HepG2 (cell line): ENCODE measurements around the gene OS9. TPM values are rescaled to one million over a fixed set of nuclear protein-coding genes. Genes with fewer than 3 reads are reported as not detected.

ENCODE experiments used
- FOXM1 ChIP-seq: sonication (generic); formaldehyde crosslinking; IDR thresholded peaks from 2 replicates; pipeline ENCODE4 v1.5.0; 2020; ENCODE audit warnings: missing genetic modification reagents
- FOXP1 ChIP-seq, 2 experiments: fragments of 450-650 bp in 1 of 2; IDR thresholded peaks; 2 replicates each; pipeline ENCODE4 v1.6.1; 2017 to 2018; ENCODE audit warnings: antibody characterized with exemption in 1 of 2
- GABPA ChIP-seq, 2 experiments: IDR thresholded peaks; 2 replicates each; pipeline ENCODE4 v1.6.1; 2011 to 2016; ENCODE audit warnings: low read depth in 2 of 2, low read length in 1 of 2, missing biosample characterization in 1 of 2, missing genetic modification characterization in 1 of 2
- HCFC1 ChIP-seq: fragments of 150-350 bp; IDR thresholded peaks from 2 replicates; pipeline ENCODE4 v1.6.1; 2014; ENCODE audit warnings: low read depth, low read length
- JUNB ChIP-seq: sonication (generic); formaldehyde crosslinking; IDR thresholded peaks from 2 replicates; pipeline ENCODE4 v1.8.0; 2022; ENCODE audit warnings: missing genetic modification reagents, mild to moderate bottlenecking, borderline replicate concordance
- KLF12 ChIP-seq: sonication (generic); formaldehyde crosslinking; IDR thresholded peaks from 2 replicates; pipeline ENCODE4 v1.4.0; 2020; ENCODE audit warnings: missing genetic modification reagents, borderline replicate concordance
- MAZ ChIP-seq, 2 experiments: sonication (generic) in 1 of 2; formaldehyde crosslinking in 1 of 2; IDR thresholded peaks; 2 replicates each; pipeline versions ENCODE4 v1.5.0 to v1.6.1; 2012 to 2020; ENCODE audit warnings: low read depth in 2 of 2, mild to moderate bottlenecking in 2 of 2, borderline replicate concordance in 1 of 2, improper control_type of control experiment in 1 of 2, low read length in 1 of 2, missing genetic modification reagents in 1 of 2, moderate library complexity in 1 of 2
- MZF1 ChIP-seq: sonication (generic); formaldehyde crosslinking; IDR thresholded peaks from 2 replicates; pipeline ENCODE4 v1.8.1; 2023; ENCODE audit warnings: mild to moderate bottlenecking, missing genetic modification reagents, borderline replicate concordance
- RBM39 ChIP-seq: fragments of 200-400 bp; formaldehyde crosslinking; IDR thresholded peaks from one replicate; pipeline ENCODE4 v1.6.1; 2018; ENCODE audit warnings: antibody characterized with exemption, mild to moderate bottlenecking, low read depth, low read length; ENCODE audit not compliant: poor library complexity, severe bottlenecking
- SUZ12 ChIP-seq: fragments of 150-350 bp; IDR thresholded peaks from 2 replicates; pipeline ENCODE4 v1.6.1; 2014; ENCODE audit warnings: low read depth, low read length
- THAP11 ChIP-seq: IDR thresholded peaks from 2 replicates; pipeline ENCODE4 v1.6.1; 2016; ENCODE audit warnings: missing biosample characterization, missing genetic modification reagents
- U2AF2 ChIP-seq: fragments of 200-400 bp; formaldehyde crosslinking; IDR thresholded peaks from 2 replicates; pipeline ENCODE4 v1.6.1; 2017; ENCODE audit warnings: low read depth, mild to moderate bottlenecking, low read length
- ZNF260 ChIP-seq: sonication (generic); formaldehyde crosslinking; IDR thresholded peaks from 2 replicates; pipeline ENCODE4 v1.4.0; 2020; ENCODE audit warnings: missing genetic modification reagents, low read depth, mild to moderate bottlenecking, borderline replicate concordance
- ZNF30 ChIP-seq: sonication (generic); formaldehyde crosslinking; IDR thresholded peaks from 2 replicates; pipeline ENCODE4 v1.5.0; 2020; ENCODE audit warnings: mild to moderate bottlenecking, missing genetic modification reagents
- ZNF570 ChIP-seq: sonication (generic); formaldehyde crosslinking; IDR thresholded peaks from 2 replicates; pipeline ENCODE4 v1.4.0; 2020; ENCODE audit warnings: mild to moderate bottlenecking, missing genetic modification reagents, borderline replicate concordance
- polyA plus RNA-seq, 8 experiments: library from polyadenylated mRNA; depleted of rRNA in 3 of 8; stranded (reverse) in 7 of 8; unstranded in 1 of 8; fragments of >200 nt; fragmentation: Illumina TruSeq in 4 of 8; extraction: Trizol in 4 of 8; gene quantifications; 2 replicates each; pipeline versions ENCODE4 v1.2.1 to v1.2.3, GENCODE V29; 2011 to 2016; ENCODE audit warnings: low read depth in 4 of 8, missing spikeins in 1 of 8, mixed read lengths in 1 of 8; ENCODE audit not compliant: insufficient read depth in 1 of 8
- total RNA-seq, 5 experiments: library from RNA; depleted of rRNA; stranded (reverse); fragments of >200 nt; fragmentation: Illumina TruSeq; extraction: Trizol; gene quantifications; 2 replicates each; pipeline ENCODE4 v1.2.3, GENCODE V29; 2016; ENCODE audit warnings: low read depth in 1 of 5
- TF ChIP-seq, protein P1 (sequence below): sonication (generic); formaldehyde crosslinking; IDR thresholded peaks from one replicate; pipeline ENCODE4 v1.5.1; 2020; ENCODE audit warnings: mild to moderate bottlenecking, missing genetic modification reagents; ENCODE audit errors: not compliant biosample characterization
- TF ChIP-seq, protein P2 (sequence below): sonication (generic); formaldehyde crosslinking; IDR thresholded peaks from 2 replicates; pipeline ENCODE4; 2020; ENCODE audit warnings: missing genetic modification reagents, mild to moderate bottlenecking, borderline replicate concordance

Gene OS9
- total and polyA plus RNA-seq, 2 of the 13 experiments (the other 11 are each of a cell fraction or from before 2014, with no cell fraction given) = 156 to 206 TPM

DNA sequence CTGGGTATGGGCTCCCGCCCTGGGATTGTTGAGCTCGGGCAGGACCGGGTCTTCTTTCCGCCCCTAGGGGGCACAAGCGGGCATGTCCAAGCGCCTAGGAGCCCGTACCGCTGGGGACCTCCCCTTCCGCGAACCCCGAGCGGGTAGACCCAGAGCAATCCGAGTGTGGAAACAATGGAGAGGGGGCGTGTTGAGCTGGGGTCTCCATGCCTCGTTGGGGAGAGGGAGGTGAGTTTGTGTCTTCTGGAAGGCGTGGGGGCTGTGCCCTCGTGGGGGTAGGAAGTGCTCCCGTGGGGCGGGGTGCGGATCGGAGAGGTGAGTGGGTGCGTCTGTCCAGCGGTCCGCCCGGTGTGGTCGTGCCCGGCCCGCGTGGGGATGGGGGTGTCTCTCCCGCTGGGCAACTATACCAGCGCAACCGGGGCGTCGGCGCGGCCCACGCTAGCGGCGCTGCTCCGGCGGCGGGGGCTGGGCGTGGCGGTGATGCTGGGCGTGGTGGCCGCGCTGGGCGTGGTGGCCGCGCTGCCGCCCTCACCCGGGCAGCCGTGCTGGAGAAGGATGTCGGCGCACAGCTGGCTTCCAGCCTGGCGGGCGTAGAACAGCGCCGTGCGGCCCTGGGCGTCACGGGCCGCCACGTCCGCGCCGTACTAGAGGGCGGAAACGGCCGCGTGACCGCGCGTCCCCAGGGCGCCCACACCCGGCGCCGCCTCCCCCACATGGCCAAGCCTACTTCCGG, 32.4 kb downstream of the OS9 start (continued):
- TF ChIP-seq GABPA (IDR thresholded peaks at IDR 0.05; ENCODE audit: low read depth, low read length) = no peak
- TF ChIP-seq GABPA (CRISPR knock-in tag; IDR thresholded peaks at IDR 0.05; ENCODE audit: low read depth) = peak; percentile 27
- TF ChIP-seq THAP11 (CRISPR knock-in tag) = no peak
- TF ChIP-seq U2AF2 = no peak
- TF ChIP-seq ZNF570 (CRISPR knock-in tag) = no peak
- TF ChIP-seq, protein P1, sequence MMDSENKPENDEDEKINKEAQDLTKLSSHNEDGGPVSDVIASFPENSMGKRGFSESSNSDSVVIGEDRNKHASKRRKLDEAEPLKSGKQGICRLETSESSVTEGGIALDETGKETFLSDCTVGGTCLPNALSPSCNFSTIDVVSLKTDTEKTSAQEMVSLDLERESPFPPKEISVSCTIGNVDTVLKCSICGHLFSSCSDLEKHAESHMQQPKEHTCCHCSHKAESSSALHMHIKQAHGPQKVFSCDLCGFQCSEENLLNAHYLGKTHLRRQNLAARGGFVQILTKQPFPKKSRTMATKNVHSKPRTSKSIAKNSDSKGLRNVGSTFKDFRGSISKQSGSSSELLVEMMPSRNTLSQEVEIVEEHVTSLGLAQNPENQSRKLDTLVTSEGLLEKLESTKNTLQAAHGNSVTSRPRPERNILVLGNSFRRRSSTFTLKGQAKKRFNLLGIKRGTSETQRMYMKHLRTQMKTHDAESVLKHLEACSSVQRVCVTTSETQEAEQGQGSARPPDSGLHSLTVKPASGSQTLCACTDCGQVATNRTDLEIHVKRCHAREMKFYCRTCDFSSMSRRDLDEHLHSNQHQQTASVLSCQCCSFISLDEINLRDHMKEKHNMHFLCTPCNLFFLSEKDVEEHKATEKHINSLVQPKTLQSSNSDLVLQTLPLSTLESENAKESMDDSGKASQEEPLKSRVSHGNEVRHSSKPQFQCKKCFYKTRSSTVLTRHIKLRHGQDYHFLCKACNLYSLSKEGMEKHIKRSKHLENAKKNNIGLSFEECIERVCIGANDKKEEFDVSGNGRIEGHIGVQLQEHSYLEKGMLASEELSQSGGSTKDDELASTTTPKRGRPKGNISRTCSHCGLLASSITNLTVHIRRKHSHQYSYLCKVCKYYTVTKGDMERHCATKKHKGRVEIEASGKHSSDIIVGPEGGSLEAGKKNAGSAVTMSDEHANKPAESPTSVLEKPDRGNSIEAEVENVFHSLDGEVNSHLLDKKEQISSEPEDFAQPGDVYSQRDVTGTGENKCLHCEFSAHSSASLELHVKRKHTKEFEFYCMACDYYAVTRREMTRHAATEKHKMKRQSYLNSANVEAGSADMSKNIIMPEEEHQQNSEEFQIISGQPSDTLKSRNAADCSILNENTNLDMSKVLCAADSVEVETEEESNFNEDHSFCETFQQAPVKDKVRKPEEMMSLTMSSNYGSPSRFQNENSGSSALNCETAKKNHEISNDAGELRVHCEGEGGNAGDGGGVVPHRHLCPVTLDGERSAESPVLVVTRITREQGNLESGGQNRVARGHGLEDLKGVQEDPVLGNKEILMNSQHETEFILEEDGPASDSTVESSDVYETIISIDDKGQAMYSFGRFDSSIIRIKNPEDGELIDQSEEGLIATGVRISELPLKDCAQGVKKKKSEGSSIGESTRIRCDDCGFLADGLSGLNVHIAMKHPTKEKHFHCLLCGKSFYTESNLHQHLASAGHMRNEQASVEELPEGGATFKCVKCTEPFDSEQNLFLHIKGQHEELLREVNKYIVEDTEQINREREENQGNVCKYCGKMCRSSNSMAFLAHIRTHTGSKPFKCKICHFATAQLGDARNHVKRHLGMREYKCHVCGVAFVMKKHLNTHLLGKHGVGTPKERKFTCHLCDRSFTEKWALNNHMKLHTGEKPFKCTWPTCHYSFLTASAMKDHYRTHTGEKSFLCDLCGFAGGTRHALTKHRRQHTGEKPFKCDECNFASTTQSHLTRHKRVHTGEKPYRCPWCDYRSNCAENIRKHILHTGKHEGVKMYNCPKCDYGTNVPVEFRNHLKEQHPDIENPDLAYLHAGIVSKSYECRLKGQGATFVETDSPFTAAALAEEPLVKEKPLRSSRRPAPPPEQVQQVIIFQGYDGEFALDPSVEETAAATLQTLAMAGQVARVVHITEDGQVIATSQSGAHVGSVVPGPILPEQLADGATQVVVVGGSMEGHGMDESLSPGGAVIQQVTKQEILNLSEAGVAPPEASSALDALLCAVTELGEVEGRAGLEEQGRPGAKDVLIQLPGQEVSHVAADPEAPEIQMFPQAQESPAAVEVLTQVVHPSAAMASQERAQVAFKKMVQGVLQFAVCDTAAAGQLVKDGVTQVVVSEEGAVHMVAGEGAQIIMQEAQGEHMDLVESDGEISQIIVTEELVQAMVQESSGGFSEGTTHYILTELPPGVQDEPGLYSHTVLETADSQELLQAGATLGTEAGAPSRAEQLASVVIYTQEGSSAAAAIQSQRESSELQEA (CRISPR knock-in tag) = no peak
- TF ChIP-seq HCFC1 = no peak
- TF ChIP-seq ZNF260 (CRISPR knock-in tag) = no peak
- TF ChIP-seq FOXM1 (CRISPR knock-in tag) = no peak
- TF ChIP-seq ZNF30 (CRISPR knock-in tag) = no peak
- no peak for TF ChIP-seq FOXP1 (IDR thresholded peaks at IDR 0.05)
- TF ChIP-seq FOXP1 (CRISPR knock-in tag; IDR thresholded peaks at IDR 0.05) = no peak
- TF ChIP-seq, protein P2, sequence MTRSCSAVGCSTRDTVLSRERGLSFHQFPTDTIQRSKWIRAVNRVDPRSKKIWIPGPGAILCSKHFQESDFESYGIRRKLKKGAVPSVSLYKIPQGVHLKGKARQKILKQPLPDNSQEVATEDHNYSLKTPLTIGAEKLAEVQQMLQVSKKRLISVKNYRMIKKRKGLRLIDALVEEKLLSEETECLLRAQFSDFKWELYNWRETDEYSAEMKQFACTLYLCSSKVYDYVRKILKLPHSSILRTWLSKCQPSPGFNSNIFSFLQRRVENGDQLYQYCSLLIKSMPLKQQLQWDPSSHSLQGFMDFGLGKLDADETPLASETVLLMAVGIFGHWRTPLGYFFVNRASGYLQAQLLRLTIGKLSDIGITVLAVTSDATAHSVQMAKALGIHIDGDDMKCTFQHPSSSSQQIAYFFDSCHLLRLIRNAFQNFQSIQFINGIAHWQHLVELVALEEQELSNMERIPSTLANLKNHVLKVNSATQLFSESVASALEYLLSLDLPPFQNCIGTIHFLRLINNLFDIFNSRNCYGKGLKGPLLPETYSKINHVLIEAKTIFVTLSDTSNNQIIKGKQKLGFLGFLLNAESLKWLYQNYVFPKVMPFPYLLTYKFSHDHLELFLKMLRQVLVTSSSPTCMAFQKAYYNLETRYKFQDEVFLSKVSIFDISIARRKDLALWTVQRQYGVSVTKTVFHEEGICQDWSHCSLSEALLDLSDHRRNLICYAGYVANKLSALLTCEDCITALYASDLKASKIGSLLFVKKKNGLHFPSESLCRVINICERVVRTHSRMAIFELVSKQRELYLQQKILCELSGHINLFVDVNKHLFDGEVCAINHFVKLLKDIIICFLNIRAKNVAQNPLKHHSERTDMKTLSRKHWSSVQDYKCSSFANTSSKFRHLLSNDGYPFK (CRISPR knock-in tag) = peak; percentile 23; the same call in 1 of the 2 replicates
- no peak for TF ChIP-seq MZF1 (CRISPR knock-in tag)
- TF ChIP-seq JUNB (CRISPR knock-in tag) = no peak
- TF ChIP-seq KLF12 = peak; percentile 79; the same call in 1 of the 2 replicates
- no peak for TF ChIP-seq SUZ12
- TF ChIP-seq MAZ (IDR thresholded peaks at IDR 0.05; ENCODE audit: borderline replicate concordance, low read depth, low read length) = 0 out of 2 replicates have a peak, but pooled peaks have one; percentile 22
- TF ChIP-seq MAZ (CRISPR knock-in tag; IDR thresholded peaks at IDR 0.05; ENCODE audit: low read depth) = peak; percentile 83
- TF ChIP-seq RBM39 = no peak
